Smooth muscle cell (in vitro differentiated cells): Measurements from ENCODE around the gene MIS12. TPM values are rescaled to one million over a fixed set of nuclear protein-coding genes. Genes with fewer than 3 reads are reported as not detected.
A peak's percentile ranks its signal among the peaks of the same experiment; 100 is the strongest.

Source experiments
- DNase-seq: peaks from one replicate; lab custom pipeline; 2025; ENCODE audit not compliant: unreplicated experiment; lab: John Stamatoyannopoulos, UW
- H2AFZ ChIP-seq: fragments of 200-600 bp; sonication (generic); 2 replicates; pipeline ENCODE4 v1.6.0; 2016; ENCODE audit warnings: antibody characterized with exemption, low read depth, mild to moderate bottlenecking
- H3F3A ChIP-seq: fragments of 200-600 bp; sonication (generic); 2 replicates; pipeline ENCODE4 v1.6.0; 2017; ENCODE audit warnings: antibody characterized with exemption, low read depth
- H3K27ac ChIP-seq: fragments of 200-600 bp; sonication (generic); 2 replicates; pipeline ENCODE4 v1.5.1; 2016; ENCODE audit warnings: low read depth, mild to moderate bottlenecking
- H3K27me3 ChIP-seq: fragments of 200-600 bp; sonication (generic); 2 replicates; pipeline ENCODE4 v1.6.1; 2016; ENCODE audit warnings: low read depth, mild to moderate bottlenecking
- H3K36me3 ChIP-seq: fragments of 200-600 bp; sonication (generic); 2 replicates; pipeline ENCODE4 v1.5.1; 2016; ENCODE audit warnings: low read depth
- H3K4me1 ChIP-seq: fragments of 200-600 bp; sonication (generic); 2 replicates; pipeline ENCODE4 v1.5.1; 2016; ENCODE audit warnings: low read depth
- H3K4me2 ChIP-seq: fragments of 200-600 bp; sonication (generic); 2 replicates; pipeline ENCODE4 v1.6.0; 2016; ENCODE audit warnings: mild to moderate bottlenecking
- H3K4me3 ChIP-seq: fragments of 200-600 bp; sonication (generic); 2 replicates; pipeline ENCODE4 v1.5.1; 2016; ENCODE audit warnings: mild to moderate bottlenecking
- H3K79me2 ChIP-seq: fragments of 200-600 bp; sonication (generic); 2 replicates; pipeline ENCODE4 v1.6.0; 2016; ENCODE audit warnings: low read depth, mild to moderate bottlenecking
- H3K9ac ChIP-seq: fragments of 200-600 bp; sonication (generic); 2 replicates; pipeline ENCODE4 v1.6.0; 2016; ENCODE audit warnings: low read depth
- H3K9me3 ChIP-seq: fragments of 200-600 bp; sonication (generic); replicated peaks from 2 replicates; pipeline ENCODE4 v1.5.1; 2016; ENCODE audit warnings: low read depth
- H4K20me1 ChIP-seq: fragments of 200-600 bp; sonication (generic); 2 replicates; pipeline ENCODE4 v1.6.0; 2016; ENCODE audit warnings: low read depth
- WGBS: methylation state at CpG from one replicate; pipeline ENCODE4 v1.1.7; 2016; ENCODE audit warnings: low lambda C conversion rate; 5-methylcytosine and 5-hydroxymethylcytosine counted together
- polyA plus RNA-seq: library from polyadenylated mRNA; unstranded; fragments of >200 nt; fragmentation: Nextera tagmentation; extraction: Ambion mirVana; gene quantifications from 2 replicates; pipeline ENCODE4 v1.2.1, GENCODE V29; 2016
- total RNA-seq: library from RNA; depleted of rRNA; stranded (reverse); fragments of >200 nt; gene quantifications from 2 replicates; pipeline ENCODE4 v1.2.3, GENCODE V29; 2014
- TF ChIP-seq, protein P1 (sequence below): fragments of 200-600 bp; sonication (generic); IDR thresholded peaks from 2 replicates; pipeline ENCODE4 v1.5.1; 2017; ENCODE audit warnings: borderline replicate concordance, mild to moderate bottlenecking, antibody characterized with exemption; ENCODE audit not compliant: insufficient read depth, poor library complexity, severe bottlenecking

MIS12 gene
- total and polyA plus RNA-seq, 2 experiments from 2014 or later = 14.8 to 23.3 TPM

DNA sequence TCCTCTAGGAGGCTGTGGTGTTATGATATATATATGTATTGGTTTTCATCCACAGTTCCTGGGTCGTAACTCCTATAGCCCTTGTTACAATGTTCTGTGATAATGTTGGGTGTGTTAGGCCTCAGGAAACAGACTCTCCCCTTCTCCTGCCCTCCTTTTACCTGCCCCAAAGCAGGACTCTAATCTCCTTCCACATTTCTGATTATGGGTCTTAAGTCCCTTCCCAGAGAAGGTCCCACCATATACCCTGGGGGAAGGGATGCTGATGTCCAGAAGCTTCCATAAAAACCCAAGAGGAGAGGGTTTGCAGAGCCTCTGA lies 47.0 kb upstream of the MIS12 start:
- Histone ChIP-seq H3K36me3 (peaks cover 5% of the 10 kb centered on the region), H3F3A (no peaks in the 10 kb centered on the region), H3K4me3 (peak overlapping the region; percentile 93), H3K9me3 (no peaks in the 10 kb centered on the region), H3K79me2 (peaks cover 31% of the 10 kb centered on the region), H3K4me2 (peak overlapping the region; percentile 95), H4K20me1 (no peaks in the 10 kb centered on the region), H3K9ac (peak overlapping the region; percentile 44), H3K4me1 (peaks cover 8% of the 10 kb centered on the region), H3K27ac (peak overlapping the region; percentile 26), H2AFZ (peak overlapping the region; percentile 87), H3K27me3 (no peaks in the 10 kb centered on the region)
- TF ChIP-seq, protein P1, sequence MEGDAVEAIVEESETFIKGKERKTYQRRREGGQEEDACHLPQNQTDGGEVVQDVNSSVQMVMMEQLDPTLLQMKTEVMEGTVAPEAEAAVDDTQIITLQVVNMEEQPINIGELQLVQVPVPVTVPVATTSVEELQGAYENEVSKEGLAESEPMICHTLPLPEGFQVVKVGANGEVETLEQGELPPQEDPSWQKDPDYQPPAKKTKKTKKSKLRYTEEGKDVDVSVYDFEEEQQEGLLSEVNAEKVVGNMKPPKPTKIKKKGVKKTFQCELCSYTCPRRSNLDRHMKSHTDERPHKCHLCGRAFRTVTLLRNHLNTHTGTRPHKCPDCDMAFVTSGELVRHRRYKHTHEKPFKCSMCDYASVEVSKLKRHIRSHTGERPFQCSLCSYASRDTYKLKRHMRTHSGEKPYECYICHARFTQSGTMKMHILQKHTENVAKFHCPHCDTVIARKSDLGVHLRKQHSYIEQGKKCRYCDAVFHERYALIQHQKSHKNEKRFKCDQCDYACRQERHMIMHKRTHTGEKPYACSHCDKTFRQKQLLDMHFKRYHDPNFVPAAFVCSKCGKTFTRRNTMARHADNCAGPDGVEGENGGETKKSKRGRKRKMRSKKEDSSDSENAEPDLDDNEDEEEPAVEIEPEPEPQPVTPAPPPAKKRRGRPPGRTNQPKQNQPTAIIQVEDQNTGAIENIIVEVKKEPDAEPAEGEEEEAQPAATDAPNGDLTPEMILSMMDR = no peak
- WGBS = 68% methylated on average over 1 of the region's 1 CpG
- DNase-seq = no peak

DNA sequence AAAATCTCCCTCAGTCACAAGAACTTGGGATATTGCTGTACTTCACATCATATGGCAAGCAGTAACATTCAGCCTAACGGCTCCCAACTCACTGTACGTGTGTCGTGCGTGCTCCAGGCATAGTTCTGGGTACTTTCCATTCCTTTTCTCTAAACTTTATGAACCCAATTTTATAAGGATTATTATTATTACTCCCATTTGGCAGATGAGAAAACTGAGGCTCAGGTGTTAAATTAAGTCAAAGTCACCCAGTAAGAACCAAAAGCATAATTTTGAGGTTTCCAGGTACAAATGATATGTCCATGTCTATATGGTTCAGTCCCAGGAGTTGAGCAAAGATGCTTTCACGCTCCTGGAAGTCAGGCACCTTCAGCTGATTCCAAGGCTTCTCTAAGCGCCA lies 42.6 kb upstream of the MIS12 start:
- H3K27me3 ChIP-seq = no peaks in the 10 kb centered on the region
- H3K27ac ChIP-seq = no peak overlapping the region
- H3K79me2 ChIP-seq = peaks cover 2% of the 10 kb centered on the region
- H3K4me3 ChIP-seq = no peak overlapping the region
- H3K9me3 ChIP-seq = no peaks in the 10 kb centered on the region
- H3K4me1 ChIP-seq = no peaks in the 10 kb centered on the region
- H3K4me2 ChIP-seq = no peak overlapping the region
- TF ChIP-seq, protein P1 = no peak
- H3K36me3 ChIP-seq = peaks cover 17% of the 10 kb centered on the region
- 94% methylated on average over 6 of the region's 6 CpGs for WGBS
- H4K20me1 ChIP-seq = no peaks in the 10 kb centered on the region
- no peak overlapping the region for H2AFZ ChIP-seq
- DNase-seq = no peak
- no peak overlapping the region for H3K9ac ChIP-seq
- no peaks in the 10 kb centered on the region for H3F3A ChIP-seq

DNA sequence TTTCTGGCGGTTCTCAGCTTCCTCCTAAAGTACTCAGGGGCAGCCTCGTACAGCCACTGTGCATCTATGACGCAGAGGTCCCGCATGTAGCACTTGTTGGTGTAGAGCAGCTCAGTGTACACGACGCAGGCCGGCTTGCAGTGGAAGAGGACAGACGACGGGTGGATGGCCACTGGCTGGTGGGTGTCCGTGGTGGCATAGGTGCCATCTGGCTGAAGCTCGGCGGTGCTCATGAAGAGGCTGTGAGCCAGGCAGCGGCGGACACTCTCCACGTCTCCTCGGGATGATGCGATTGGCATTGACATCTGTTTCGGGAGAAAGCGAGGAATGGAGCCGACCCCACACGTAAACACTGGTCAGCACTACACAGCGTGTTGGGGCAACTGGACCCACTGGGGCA lies 42.2 kb upstream of the MIS12 start:
- no peak for DNase-seq
- Histone ChIP-seq H3K4me1 (no peaks in the 10 kb centered on the region), H3K79me2 (no peaks in the 10 kb centered on the region), H3K4me2 (no peak overlapping the region), H2AFZ (no peak overlapping the region), H3K4me3 (no peak overlapping the region), H3K27me3 (no peaks in the 10 kb centered on the region), H3K27ac (no peak overlapping the region), H3F3A (no peaks in the 10 kb centered on the region), H3K36me3 (peaks cover 22% of the 10 kb centered on the region), H3K9ac (no peak overlapping the region), H4K20me1 (no peaks in the 10 kb centered on the region), H3K9me3 (no peaks in the 10 kb centered on the region)
- TF ChIP-seq, protein P1 = no peak
- WGBS = 98% methylated on average over 22 of the region's 22 CpGs

DNA sequence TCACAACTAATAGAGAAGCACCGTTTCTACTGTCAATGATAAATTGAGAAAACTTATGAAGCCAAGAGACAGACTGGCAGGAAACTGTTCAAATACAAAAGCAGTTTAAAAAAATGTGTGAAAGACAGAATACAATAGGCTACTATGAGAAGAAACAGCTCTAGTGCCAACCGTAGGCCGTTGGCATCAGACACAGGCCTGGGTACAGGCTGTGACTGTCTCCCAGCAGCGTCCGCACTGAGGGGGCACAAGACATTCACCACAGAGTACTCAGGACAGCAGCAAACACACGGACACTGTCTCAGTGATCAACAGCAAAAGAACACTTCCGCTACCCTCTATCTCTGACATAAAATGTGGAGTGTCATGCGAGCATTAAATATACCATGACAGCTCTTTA lies 39.6 kb upstream of the MIS12 start:
- Histone ChIP-seq H3K27ac (no peak overlapping the region), H4K20me1 (no peaks in the 10 kb centered on the region), H3K9ac (no peak overlapping the region), H3K9me3 (no peaks in the 10 kb centered on the region), H2AFZ (no peak overlapping the region), H3K79me2 (no peaks in the 10 kb centered on the region), H3K36me3 (peaks cover 30% of the 10 kb centered on the region), H3K27me3 (no peaks in the 10 kb centered on the region), H3F3A (no peaks in the 10 kb centered on the region), H3K4me2 (no peak overlapping the region), H3K4me1 (no peaks in the 10 kb centered on the region), H3K4me3 (no peak overlapping the region)
- WGBS = 97% methylated on average over 8 of the region's 8 CpGs
- TF ChIP-seq, protein P1 = no peak
- no peak for DNase-seq
